Measurements from ENCODE around the gene CDC42EP1. TPM values are rescaled to one million over a fixed set of nuclear protein-coding genes. Genes with fewer than 3 reads are reported as not detected.
"Not testable (repeated sequence)": the region's sequence is repeated elsewhere in the genome, so short reads cannot be mapped to it uniquely, and the experiment has no call there.

The CDC42EP1 gene
- total RNA-seq, 1 experiment from 2014 or later: 22.3 TPM

GRCh38 chr22:37594237-37594636 lies 34.0 kb downstream of the CDC42EP1 start:
- Histone ChIP-seq H3K27ac (no peak overlapping the region), H3K9me3 (replicated peaks) (no peaks in the 10 kb centered on the region), H3K27me3 (replicated peaks) (peaks cover 6% of the 10 kb centered on the region), H3K4me3 (no peak overlapping the region), H3K36me3 (no peaks in the 10 kb centered on the region), H3K4me1 (replicated peaks) (no peaks in the 10 kb centered on the region)
- DNase-seq (ENCODE audit: low read depth in 1 of 2, low spot score in 2 of 2): no peak

GRCh38 chr22:37599153-37599552 lies 38.9 kb downstream of the CDC42EP1 start:
- peaks cover 10% of the 10 kb centered on the region for H3K27me3 ChIP-seq (replicated peaks)
- H3K4me3 ChIP-seq: no peak overlapping the region
- no peaks in the 10 kb centered on the region for H3K9me3 ChIP-seq (replicated peaks)
- DNase-seq (ENCODE audit: low read depth in 1 of 2, low spot score in 2 of 2): no peak
- H3K27ac ChIP-seq: no peak overlapping the region
- no peaks in the 10 kb centered on the region for H3K4me1 ChIP-seq (replicated peaks)
- H3K36me3 ChIP-seq: no peaks in the 10 kb centered on the region

- Histone ChIP-seq H3K27ac (no peak overlapping the region), H3K4me3 (no peak overlapping the region), H3K4me1 (replicated peaks) (no peaks in the 10 kb centered on the region), H3K36me3 (no peaks in the 10 kb centered on the region), H3K9me3 (replicated peaks) (no peaks in the 10 kb centered on the region), H3K27me3 (replicated peaks) (peaks cover 10% of the 10 kb centered on the region)
- DNase-seq (ENCODE audit: low read depth in 1 of 2, low spot score in 2 of 2): no peak
Observed at GRCh38 chr22:37601203-37601539, 40.9 kb downstream of the CDC42EP1 start.

GRCh38 chr22:37601540-37602442 lies 41.5 kb downstream of the CDC42EP1 start:
- H3K4me1 ChIP-seq (replicated peaks): peaks cover under 1% of the 10 kb centered on the region; the same call in 1 of the 2 replicates
- H3K27me3 ChIP-seq (replicated peaks): peaks cover 9% of the 10 kb centered on the region
- no peak overlapping the region for H3K27ac ChIP-seq
- H3K36me3 ChIP-seq: no peaks in the 10 kb centered on the region
- no peak overlapping the region for H3K4me3 ChIP-seq
- H3K9me3 ChIP-seq (replicated peaks): no peaks in the 10 kb centered on the region
- DNase-seq (ENCODE audit: low read depth in 1 of 2, low spot score in 2 of 2): no peak

GRCh38 chr22:37602546-37603277 lies 42.4 kb downstream of the CDC42EP1 start:
- H3K4me3 ChIP-seq; DNase-seq (ENCODE audit: low read depth in 1 of 2, low spot score in 2 of 2); H3K27ac ChIP-seq: not testable (repeated sequence)

GRCh38 chr22:37604074-37604473 lies 43.8 kb downstream of the CDC42EP1 start:
- no peak overlapping the region for H3K27ac ChIP-seq
- peaks cover 9% of the 10 kb centered on the region for H3K27me3 ChIP-seq (replicated peaks)
- no peaks in the 10 kb centered on the region for H3K9me3 ChIP-seq (replicated peaks)
- no peak for DNase-seq (ENCODE audit: low read depth in 1 of 2, low spot score in 2 of 2)
- H3K4me3 ChIP-seq: no peak overlapping the region
- peaks cover 8% of the 10 kb centered on the region for H3K4me1 ChIP-seq (replicated peaks)
- H3K36me3 ChIP-seq: no peaks in the 10 kb centered on the region

More at GRCh38 chr22:37602546-37603277, 42.4 kb downstream of the CDC42EP1 start:
- H3K9me3 ChIP-seq (replicated peaks); H3K4me1 ChIP-seq (replicated peaks); H3K36me3 ChIP-seq; H3K27me3 ChIP-seq (replicated peaks): not testable (repeated sequence)

- Histone ChIP-seq H3K4me3 (no peak overlapping the region), H3K4me1 (replicated peaks) (peaks cover 14% of the 10 kb centered on the region), H3K9me3 (replicated peaks) (no peaks in the 10 kb centered on the region), H3K36me3 (no peaks in the 10 kb centered on the region), H3K27me3 (replicated peaks) (peaks cover 9% of the 10 kb centered on the region), H3K27ac (no peak overlapping the region)
- no peak for DNase-seq (ENCODE audit: low read depth in 1 of 2, low spot score in 2 of 2)
Observed at GRCh38 chr22:37604875-37605274, 44.6 kb downstream of the CDC42EP1 start.

- DNase-seq (ENCODE audit: low read depth in 1 of 2, low spot score in 2 of 2): peak; percentile 60 to 64
- Histone ChIP-seq H3K9me3 (replicated peaks) (no peaks in the 10 kb centered on the region), H3K27me3 (replicated peaks) (peaks cover 9% of the 10 kb centered on the region; the same call in 1 of the 2 replicates), H3K4me1 (replicated peaks) (peaks cover 15% of the 10 kb centered on the region), H3K27ac (no peak overlapping the region), H3K36me3 (no peaks in the 10 kb centered on the region), H3K4me3 (no peak overlapping the region)
Observed at GRCh38 chr22:37607010-37607934, 47.0 kb downstream of the CDC42EP1 start.

GRCh38 chr22:37607935-37608476 lies 47.7 kb downstream of the CDC42EP1 start:
- H3K4me3 ChIP-seq: peak overlapping the region; percentile 84
- H3K27ac ChIP-seq: peak overlapping the region; percentile 88
- DNase-seq (ENCODE audit: low read depth in 1 of 2, low spot score in 2 of 2): no peak
- H3K27me3 ChIP-seq (replicated peaks): 0 out of 2 replicates have a peak, but pooled peaks cover 7% of the 10 kb centered on the region
- peaks cover 15% of the 10 kb centered on the region for H3K4me1 ChIP-seq (replicated peaks)
- no peaks in the 10 kb centered on the region for H3K36me3 ChIP-seq
- no peaks in the 10 kb centered on the region for H3K9me3 ChIP-seq (replicated peaks)

GRCh38 chr22:37608477-37609239 lies 48.4 kb downstream of the CDC42EP1 start, which contains the start of gene GGA1:
Gene GGA1, plus strand, starts transcription at chr22:37608834. Its CDS starts 27 bp downstream, at chr22:37608861.
- Histone ChIP-seq H3K36me3 (no peaks in the 10 kb centered on the region), H3K27me3 (replicated peaks) (0 out of 2 replicates have a peak, but pooled peaks cover 5% of the 10 kb centered on the region), H3K9me3 (replicated peaks) (no peaks in the 10 kb centered on the region), H3K4me1 (replicated peaks) (peaks cover 15% of the 10 kb centered on the region), H3K27ac (peak within 1 kb of the TSS; percentile 88), H3K4me3 (peak within 1 kb of the TSS; percentile 84)
- peak; percentile 94 to 98 for DNase-seq (ENCODE audit: low read depth in 1 of 2, low spot score in 2 of 2)

GRCh38 chr22:37609240-37610152 lies 49.2 kb downstream of the CDC42EP1 start:
- peak overlapping the region; percentile 84 for H3K4me3 ChIP-seq
- peak overlapping the region; percentile 25; the same call in 1 of the 2 replicates for H3K27ac ChIP-seq
- no peaks in the 10 kb centered on the region for H3K9me3 ChIP-seq (replicated peaks)
- 0 out of 2 replicates have a peak, but pooled peaks cover 5% of the 10 kb centered on the region for H3K27me3 ChIP-seq (replicated peaks)
- H3K36me3 ChIP-seq: no peaks in the 10 kb centered on the region
- H3K4me1 ChIP-seq (replicated peaks): peaks cover 15% of the 10 kb centered on the region
- no peak for DNase-seq (ENCODE audit: low read depth in 1 of 2, low spot score in 2 of 2)

- Histone ChIP-seq H3K4me3 (peak overlapping the region; percentile 84), H3K4me1 (replicated peaks) (peaks cover 15% of the 10 kb centered on the region)
- not testable (repeated sequence) for H3K36me3 ChIP-seq; H3K27me3 ChIP-seq (replicated peaks); DNase-seq (ENCODE audit: low read depth in 1 of 2, low spot score in 2 of 2); H3K27ac ChIP-seq; H3K9me3 ChIP-seq (replicated peaks)
Observed at GRCh38 chr22:37610153-37610475, 49.8 kb downstream of the CDC42EP1 start.
